Endothelial cell of umbilical vein (primary cell): ENCODE measurements around the gene AMZ1. TPM values are rescaled to one million over a fixed set of nuclear protein-coding genes. Genes with fewer than 3 reads are reported as not detected.

ENCODE experiments used
- BruUV-seq: library from RNA; stranded (reverse); fragments of 400-500 nt; replicated peaks from 2 replicates; lab custom pipeline; 2021; lab: Mats Ljungman, UMichigan
- CTCF ChIA-PET: fragments of 300-600, 350-600 bp; sonication (Branson Sonifier 250); formaldehyde crosslinking; loops from one replicate; lab custom pipeline; 2021; ENCODE audit warnings: antibody characterized with exemption, inconsistent platforms; lab: Charles Lee
- POLR2A ChIA-PET: fragments of 300-600, 350-600 bp; sonication (Branson Sonifier 250); formaldehyde crosslinking; loops from one replicate; lab custom pipeline; 2021; ENCODE audit warnings: antibody characterized with exemption, inconsistent platforms; lab: Charles Lee
- DNase-seq: peaks from one replicate; pipeline ENCODE4 v3.0.0-alpha.2; 2011; ENCODE audit warnings: low read depth, low spot score
- FAIRE-seq: peaks from 2 replicates; lab custom pipeline; 2011; peaks lifted over from hg19 to GRCh38; lab: Jason Lieb, UNC
- H2AFZ ChIP-seq: 2 replicates; pipeline ENCODE4 v1.6.0; 2012; ENCODE audit warnings: low read depth, low read length, control low read depth, inconsistent platforms
- H3K27ac ChIP-seq: 2 replicates; pipeline ENCODE4 v1.5.1; 2011; ENCODE audit warnings: low read depth, mild to moderate bottlenecking, control low read depth, low read length, moderate library complexity; ENCODE audit not compliant: insufficient read depth
- H3K27me3 ChIP-seq, 2 experiments: 2 replicates each; pipeline versions ENCODE4 v1.6.0 to v1.6.1; 2011; ENCODE audit warnings: low read length in 2 of 2, mixed read lengths in 1 of 2; ENCODE audit not compliant: control insufficient read depth in 2 of 2, insufficient read depth in 2 of 2
- H3K36me3 ChIP-seq, 2 experiments: 2 replicates in 1 of 2; 3 replicates in 1 of 2; pipeline ENCODE4 v1.5.1; 2011; ENCODE audit warnings: low read length in 2 of 2, mild to moderate bottlenecking in 1 of 2, moderate library complexity in 1 of 2; ENCODE audit not compliant: control insufficient read depth in 2 of 2, insufficient read depth in 2 of 2; ENCODE audit errors: extremely low read depth in 1 of 2
- H3K4me1 ChIP-seq: 3 replicates; pipeline ENCODE4 v1.5.1; 2011; ENCODE audit warnings: mild to moderate bottlenecking, low read length; ENCODE audit not compliant: control insufficient read depth, insufficient read depth; ENCODE audit errors: extremely low read depth
- H3K4me2 ChIP-seq: 2 replicates; pipeline ENCODE4 v1.6.1; 2011; ENCODE audit warnings: low read length, control low read depth, mixed read lengths; ENCODE audit not compliant: insufficient read depth
- H3K4me3 ChIP-seq, 3 experiments: fragments of 200-600 bp in 1 of 3; sonication (generic), shearing (Covaris generic) in 1 of 3; replicated peaks in 1 of 3; 2 replicates each; pipeline ENCODE4 v1.5.1; 2011 to 2016; ENCODE audit warnings: control low read depth in 3 of 3, low read length in 3 of 3, mild to moderate bottlenecking in 2 of 3, inconsistent platforms in 1 of 3, low read depth in 1 of 3, moderate library complexity in 1 of 3; ENCODE audit not compliant: insufficient read depth in 1 of 3
- H3K79me2 ChIP-seq: 2 replicates; pipeline ENCODE4 v1.6.0; 2012; ENCODE audit warnings: low read length, inconsistent platforms; ENCODE audit not compliant: control insufficient read depth, insufficient read depth
- H3K9ac ChIP-seq: replicated peaks from 2 replicates; pipeline ENCODE3; 2011; ENCODE audit warnings: low read length, control low read depth; ENCODE audit not compliant: insufficient read depth; ENCODE audit errors: extremely low read depth
- H3K9me1 ChIP-seq: replicated peaks from 3 replicates; pipeline ENCODE4 v1.6.0; 2011; ENCODE audit warnings: mild to moderate bottlenecking, low read length; ENCODE audit not compliant: control insufficient read depth, insufficient read depth; ENCODE audit errors: extremely low read depth
- H3K9me3 ChIP-seq: replicated peaks from 2 replicates; pipeline ENCODE4 v1.5.1; 2012; ENCODE audit warnings: low read length, inconsistent platforms; ENCODE audit not compliant: control insufficient read depth, insufficient read depth
- H4K20me1 ChIP-seq: replicated peaks from 2 replicates; pipeline ENCODE3; 2011; ENCODE audit warnings: mild to moderate bottlenecking, low read length; ENCODE audit not compliant: control insufficient read depth, insufficient read depth; ENCODE audit errors: extremely low read depth
- EZH2 ChIP-seq: IDR thresholded peaks from 2 replicates; pipeline ENCODE4 v1.6.1; 2012; ENCODE audit warnings: borderline replicate concordance, low read depth, mild to moderate bottlenecking, moderate library complexity, low read length, inconsistent platforms; ENCODE audit not compliant: severe bottlenecking
- FOS ChIP-seq: IDR thresholded peaks from 2 replicates; pipeline ENCODE4 v1.6.1; 2011; ENCODE audit warnings: mild to moderate bottlenecking, low read length, moderate library complexity, borderline replicate concordance; ENCODE audit not compliant: insufficient read depth
- GATA2 ChIP-seq: IDR thresholded peaks from 2 replicates; pipeline ENCODE4 v1.7.0; 2011; ENCODE audit warnings: low read depth, mild to moderate bottlenecking, moderate library complexity, mixed read lengths, low read length; ENCODE audit not compliant: insufficient read length, insufficient read depth
- JUN ChIP-seq: IDR thresholded peaks from 2 replicates; pipeline ENCODE4 v1.6.1; 2011; ENCODE audit warnings: borderline replicate concordance, low read depth; ENCODE audit not compliant: insufficient read length, insufficient read depth
- MYC ChIP-seq: IDR thresholded peaks from one replicate; pipeline ENCODE4 v1.6.1; 2011; ENCODE audit warnings: mild to moderate bottlenecking, low read depth, low read length
- POLR2A ChIP-seq: IDR thresholded peaks from 2 replicates; pipeline ENCODE4 v1.6.1; 2012; ENCODE audit warnings: low read depth, mild to moderate bottlenecking, control low read depth, low read length
- POLR2AphosphoS5 ChIP-seq: IDR thresholded peaks from 2 replicates; pipeline ENCODE4 v1.6.1; 2012; ENCODE audit warnings: low read depth, mild to moderate bottlenecking, control low read depth, low read length, moderate library complexity; ENCODE audit not compliant: insufficient read depth
- dilution Hi-C: fragments of 300-500 bp; cut with MboI; formaldehyde crosslinking; loops from one replicate; pipeline ENCODE4 v1.15.0; 2019; ENCODE audit warnings: low sequenced_read_pairs; ENCODE audit not compliant: extremely low pct_ligation_motif_present
- intact Hi-C: fragments of 100-400 bp; cut with micrococcal nuclease; formaldehyde crosslinking; loops from one replicate; pipeline ENCODE4 v1.10.0; 2022
- polyA plus RNA-seq, 4 experiments: library from polyadenylated mRNA; depleted of rRNA in 3 of 4; stranded (reverse) in 3 of 4; unstranded in 1 of 4; fragments of >200 nt; gene quantifications; 2 replicates each; pipeline versions ENCODE4 v1.2.1 to v1.2.3, GENCODE V29; 2011 to 2012; ENCODE audit warnings: missing spikeins in 1 of 4
- total RNA-seq: library from RNA; stranded (reverse); gene quantifications from 2 replicates; pipeline ENCODE4 v1.2.3, GENCODE V29; 2021
- TF ChIP-seq, protein P1 (sequence below), 2 donors: IDR thresholded peaks; 1 replicate in 1 of 2; 2 replicates in 1 of 2; pipeline ENCODE4 v1.5.1; 2011; ENCODE audit warnings: low read length in 2 of 2, mild to moderate bottlenecking in 2 of 2, moderate library complexity in 2 of 2, control low read depth in 1 of 2, inconsistent platforms in 1 of 2, low read depth in 1 of 2; ENCODE audit not compliant: insufficient read depth in 1 of 2; ENCODE audit errors: extremely low read depth in 1 of 2
- TF ChIP-seq, protein P2 (sequence below): IDR thresholded peaks from 2 replicates; pipeline ENCODE4 v1.6.1; 2011; ENCODE audit not compliant: insufficient read depth, insufficient read length

Gene AMZ1
- total and polyA plus RNA-seq, 2 donors (not counting 3 experiments of a cell fraction or from before 2014, with no cell fraction given), result not detected

- DNase-seq (no peak), FAIRE-seq (no peak)
- dilution Hi-C loops, result no loop called here
- Histone ChIP-seq H2AFZ (no peak overlapping the region), H3K9me3 (no peaks in the 10 kb centered on the region), H3K4me3 (no peak overlapping the region), H3K36me3 (no peaks in the 10 kb centered on the region), H4K20me1 (no peaks in the 10 kb centered on the region), H3K27ac (no peak overlapping the region), H3K4me2 (no peak overlapping the region), H3K79me2 (no peaks in the 10 kb centered on the region), H3K4me1 (peaks cover 9% of the 10 kb centered on the region), H3K9ac (no peak overlapping the region), H3K9me1 (no peaks in the 10 kb centered on the region), H3K27me3 (no peaks in the 10 kb centered on the region)
- TF ChIP-seq, protein P1, sequence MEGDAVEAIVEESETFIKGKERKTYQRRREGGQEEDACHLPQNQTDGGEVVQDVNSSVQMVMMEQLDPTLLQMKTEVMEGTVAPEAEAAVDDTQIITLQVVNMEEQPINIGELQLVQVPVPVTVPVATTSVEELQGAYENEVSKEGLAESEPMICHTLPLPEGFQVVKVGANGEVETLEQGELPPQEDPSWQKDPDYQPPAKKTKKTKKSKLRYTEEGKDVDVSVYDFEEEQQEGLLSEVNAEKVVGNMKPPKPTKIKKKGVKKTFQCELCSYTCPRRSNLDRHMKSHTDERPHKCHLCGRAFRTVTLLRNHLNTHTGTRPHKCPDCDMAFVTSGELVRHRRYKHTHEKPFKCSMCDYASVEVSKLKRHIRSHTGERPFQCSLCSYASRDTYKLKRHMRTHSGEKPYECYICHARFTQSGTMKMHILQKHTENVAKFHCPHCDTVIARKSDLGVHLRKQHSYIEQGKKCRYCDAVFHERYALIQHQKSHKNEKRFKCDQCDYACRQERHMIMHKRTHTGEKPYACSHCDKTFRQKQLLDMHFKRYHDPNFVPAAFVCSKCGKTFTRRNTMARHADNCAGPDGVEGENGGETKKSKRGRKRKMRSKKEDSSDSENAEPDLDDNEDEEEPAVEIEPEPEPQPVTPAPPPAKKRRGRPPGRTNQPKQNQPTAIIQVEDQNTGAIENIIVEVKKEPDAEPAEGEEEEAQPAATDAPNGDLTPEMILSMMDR (IDR thresholded peaks at IDR 0.05; ENCODE audit: extremely low read depth in 1 of 2, insufficient read depth in 1 of 2, low read depth in 1 of 2, low read length in 2 of 2), result no peak
- TF ChIP-seq GATA2 (no peak), POLR2AphosphoS5 (no peak), POLR2A (no peak), JUN (no peak), FOS (no peak), MYC (no peak), EZH2 (no peak)
- TF ChIP-seq, protein P2, sequence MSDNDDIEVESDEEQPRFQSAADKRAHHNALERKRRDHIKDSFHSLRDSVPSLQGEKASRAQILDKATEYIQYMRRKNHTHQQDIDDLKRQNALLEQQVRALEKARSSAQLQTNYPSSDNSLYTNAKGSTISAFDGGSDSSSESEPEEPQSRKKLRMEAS, result no peak
- CTCF ChIA-PET, result interaction anchor here (1.2 to 3.4 kb wide), 2 partner anchors 7 to 9 kb away, joined by 3 to 26 read pairs; no protein-coding TSS in a partner anchor
- intact Hi-C loops, result loop anchor here (5.0 kb wide), 1 partner anchor 106 kb away; no protein-coding TSS in a partner anchor
- POLR2A ChIA-PET, result interaction anchor here (0.6 kb wide), 1 partner anchor 70 kb away, joined by 3 read pairs; no protein-coding TSS in a partner anchor
- BruUV-seq, result no TSS peak
These were observed 28.5 kb downstream of the AMZ1 start for GRCh38 chr7:2716488-2716887.
